GM23338 (cell line): ENCODE results near the gene N4BP2. TPM values are rescaled to one million over a fixed set of nuclear protein-coding genes. Genes with fewer than 3 reads are reported as not detected.

Experiments
- ATAC-seq: fragments of 200-7000 bp; cut with Tn5 transposase; 3 replicates; pipeline ENCODE4 v1.9.1; 2020
- DNase-seq: peaks from one replicate; pipeline ENCODE4 v3.0.0-alpha.2; 2015; ENCODE audit warnings: low spot score
- H2AFZ ChIP-seq: fragments of 200-600 bp; sonication (generic); 2 replicates; pipeline ENCODE4 v1.8.0; 2016; ENCODE audit warnings: antibody characterized with exemption, mild to moderate bottlenecking, moderate library complexity
- H3F3A ChIP-seq: fragments of 200-600 bp; sonication (generic); replicated peaks from 2 replicates; pipeline ENCODE4 v1.8.0; 2017; ENCODE audit warnings: antibody characterized with exemption, mixed run types, low read depth
- H3K27ac ChIP-seq: fragments of 200-600 bp; sonication (generic); 2 replicates; pipeline ENCODE4 v1.6.1; 2016; ENCODE audit warnings: low read depth
- H3K27me3 ChIP-seq: fragments of 200-600 bp; sonication (generic); 2 replicates; pipeline ENCODE4 v1.8.0; 2016; ENCODE audit warnings: mild to moderate bottlenecking, mixed run types, moderate library complexity; ENCODE audit not compliant: insufficient read depth
- H3K36me3 ChIP-seq: fragments of 200-600 bp; sonication (generic); 2 replicates; pipeline ENCODE4 v1.8.0; 2016; ENCODE audit warnings: mild to moderate bottlenecking; ENCODE audit not compliant: insufficient read depth
- H3K4me1 ChIP-seq: fragments of 200-600 bp; sonication (generic); 2 replicates; pipeline ENCODE4 v1.8.0; 2016; ENCODE audit warnings: mild to moderate bottlenecking, moderate library complexity; ENCODE audit not compliant: insufficient read depth
- H3K4me2 ChIP-seq: fragments of 200-600 bp; sonication (generic); 2 replicates; pipeline ENCODE4 v1.7.1; 2017; ENCODE audit warnings: mixed run types
- H3K4me3 ChIP-seq: fragments of 200-600 bp; sonication (generic); 2 replicates; pipeline ENCODE4 v1.6.1; 2016; ENCODE audit warnings: mixed run types
- H3K79me2 ChIP-seq: fragments of 200-600 bp; sonication (generic); replicated peaks from 2 replicates; pipeline ENCODE4 v1.8.0; 2017; ENCODE audit warnings: mild to moderate bottlenecking; ENCODE audit not compliant: insufficient read depth
- H3K9me2 ChIP-seq: fragments of 200-600 bp; sonication (generic); 2 replicates; pipeline ENCODE4 v1.8.0; 2017; ENCODE audit not compliant: insufficient read depth
- H4K20me1 ChIP-seq: fragments of 200-600 bp; sonication (generic); replicated peaks from 2 replicates; pipeline ENCODE4 v1.8.0; 2017; ENCODE audit warnings: mild to moderate bottlenecking; ENCODE audit not compliant: insufficient read depth
- H3K27ac Mint-ChIP-seq: 2 replicates; pipeline ENCODE4 v1.8.0; 2020; ENCODE audit warnings: inconsistent platforms, mild to moderate bottlenecking, moderate library complexity, mixed read lengths
- H3K27me3 Mint-ChIP-seq: 3 replicates; pipeline ENCODE4 v1.8.0; 2022; ENCODE audit warnings: low read depth, mild to moderate bottlenecking, moderate library complexity, mixed read lengths, inconsistent platforms; ENCODE audit not compliant: insufficient read depth, poor library complexity
- H3K36me3 Mint-ChIP-seq: 3 replicates; pipeline ENCODE4 v1.8.0; 2021; ENCODE audit warnings: low read depth, mild to moderate bottlenecking, inconsistent platforms, moderate library complexity, mixed read lengths
- H3K4me1 Mint-ChIP-seq: 3 replicates; pipeline ENCODE4 v1.8.0; 2020; ENCODE audit warnings: mild to moderate bottlenecking, inconsistent platforms, mixed read lengths
- H3K4me3 Mint-ChIP-seq: 3 replicates; pipeline ENCODE4 v1.8.0; 2021; ENCODE audit warnings: moderate library complexity, mild to moderate bottlenecking, inconsistent platforms, mixed read lengths
- H3K9me3 Mint-ChIP-seq: 3 replicates; pipeline ENCODE4 v1.8.0; 2020; ENCODE audit warnings: moderate library complexity, mild to moderate bottlenecking, inconsistent platforms, mixed read lengths
- CREB1 ChIP-seq: fragments of 250-450 bp; sonication (Bioruptor Pico); IDR thresholded peaks from 2 replicates; pipeline ENCODE4 v1.5.0; 2020; ENCODE audit warnings: low read depth, mild to moderate bottlenecking, moderate library complexity
- CTCF ChIP-seq, 2 experiments: fragments of 200-600 bp in 1 of 2; sonication (generic) in 1 of 2; conservative IDR thresholded peaks; 2 replicates each; pipeline versions ENCODE4 v1.5.1 to v1.6.1; 2016 to 2017; ENCODE audit warnings: antibody characterized with exemption in 2 of 2, low read depth in 2 of 2, mild to moderate bottlenecking in 2 of 2, moderate library complexity in 1 of 2
- ETS1 ChIP-seq: IDR thresholded peaks from 2 replicates; pipeline ENCODE4 v1.6.1; 2016; ENCODE audit warnings: antibody characterized with exemption
- EZH2 ChIP-seq: fragments of 200-600 bp; sonication (generic); IDR thresholded peaks from one replicate; pipeline ENCODE4 v1.8.0; 2017; ENCODE audit warnings: antibody characterized with exemption, mild to moderate bottlenecking, low read depth; ENCODE audit not compliant: unreplicated experiment
- EZH2phosphoT487 ChIP-seq: fragments of 200-600 bp; sonication (generic); IDR thresholded peaks from one replicate; pipeline ENCODE4 v1.8.1; 2018; ENCODE audit warnings: antibody characterized with exemption; ENCODE audit not compliant: unreplicated experiment
- JUNB ChIP-seq: IDR thresholded peaks from one replicate; pipeline ENCODE4 v1.6.1; 2016; ENCODE audit warnings: antibody characterized with exemption; ENCODE audit not compliant: unreplicated experiment
- NANOG ChIP-seq: IDR thresholded peaks from 2 replicates; pipeline ENCODE4 v1.6.1; 2016; ENCODE audit warnings: antibody characterized with exemption, borderline replicate concordance
- POLR2AphosphoS5 ChIP-seq: IDR thresholded peaks from 2 replicates; pipeline ENCODE4 v1.6.1; 2016; ENCODE audit warnings: antibody characterized with exemption, low read depth
- STAT1 ChIP-seq: IDR thresholded peaks from one replicate; pipeline ENCODE4 v1.6.1; 2016; ENCODE audit warnings: antibody characterized with exemption; ENCODE audit not compliant: unreplicated experiment
- ZNF114 ChIP-seq: fragments of 250-450 bp; sonication (Bioruptor Pico); IDR thresholded peaks from 2 replicates; pipeline ENCODE4 v1.5.0; 2020; ENCODE audit warnings: mild to moderate bottlenecking, moderate library complexity
- ZNF331 ChIP-seq: fragments of 250-450 bp; sonication (Bioruptor Pico); IDR thresholded peaks from 2 replicates; pipeline ENCODE4 v1.5.0; 2020; ENCODE audit warnings: low read depth, mild to moderate bottlenecking, moderate library complexity
- ZNF462 ChIP-seq: fragments of 250-450 bp; sonication (Bioruptor Pico); IDR thresholded peaks from 2 replicates; pipeline ENCODE4 v1.5.0; 2020; ENCODE audit warnings: mild to moderate bottlenecking, moderate library complexity
- polyA plus RNA-seq: library from polyadenylated mRNA; unstranded; fragments of >200 nt; fragmentation: Nextera tagmentation; extraction: Ambion mirVana; gene quantifications from 2 replicates; pipeline ENCODE4 v1.2.1, GENCODE V29; 2016
- total RNA-seq: library from RNA; depleted of rRNA; stranded (reverse); fragments of >200 nt; shearing (Covaris generic); gene quantifications from 2 replicates; pipeline ENCODE4 v1.2.3, GENCODE V29; 2014
- TF ChIP-seq, protein P1 (sequence below): IDR thresholded peaks from one replicate; pipeline ENCODE4 v1.6.1; 2018; ENCODE audit warnings: antibody characterized with exemption; ENCODE audit not compliant: unreplicated experiment

N4BP2 gene
- total and polyA plus RNA-seq, 2 experiments from 2014 or later = 25.6 to 46.3 TPM

DNA sequence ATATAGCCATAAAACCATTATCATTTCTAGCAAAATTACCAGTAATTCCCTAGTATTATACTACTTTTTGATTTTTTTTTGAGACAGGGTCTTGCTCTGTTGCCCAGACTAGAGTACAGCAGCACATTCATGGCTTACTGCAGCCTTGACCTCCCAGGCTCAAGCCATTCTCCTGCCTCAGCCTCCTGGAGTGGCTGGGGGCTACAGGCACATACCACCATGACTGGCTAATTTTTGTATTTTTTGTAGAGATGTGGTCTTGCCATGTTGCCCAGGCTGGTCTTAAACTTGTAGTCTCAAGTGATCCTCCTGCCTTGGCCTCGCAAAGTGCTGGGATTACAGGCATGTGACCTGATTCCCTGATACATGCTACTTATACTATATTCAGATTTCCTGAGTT lies 13.7 kb downstream of the N4BP2 start:
- H3K4me3 Mint-ChIP-seq = no peak overlapping the region
- Histone ChIP-seq H3F3A (no peaks in the 10 kb centered on the region), H3K79me2 (peaks cover 90% of the 10 kb centered on the region), H2AFZ (no peak overlapping the region), H3K27ac (no peak overlapping the region), H3K4me2 (no peak overlapping the region), H4K20me1 (peaks cover 4% of the 10 kb centered on the region), H3K27me3 (no peaks in the 10 kb centered on the region), H3K9me2 (no peaks in the 10 kb centered on the region), H3K4me3 (no peak overlapping the region), H3K4me1 (no peaks in the 10 kb centered on the region), H3K36me3 (peaks cover 9% of the 10 kb centered on the region; the same call in 1 of the 2 replicates)
- H3K4me1 Mint-ChIP-seq = no peaks in the 10 kb centered on the region; the same call in 2 of the 3 replicates
- no peak overlapping the region for H3K27ac Mint-ChIP-seq
- ATAC-seq (no peak), DNase-seq (no peak)
- H3K9me3 Mint-ChIP-seq = no peaks in the 10 kb centered on the region
- peaks cover 19% of the 10 kb centered on the region for H3K36me3 Mint-ChIP-seq
- no peaks in the 10 kb centered on the region for H3K27me3 Mint-ChIP-seq
- TF ChIP-seq EZH2 (no peak), ZNF331 (CRISPR knock-in tag) (no peak), POLR2AphosphoS5 (no peak), CTCF (conservative IDR thresholded peaks at IDR 0.05; ENCODE audit: low read depth in 2 of 2) (no peak), JUNB (no peak), ZNF462 (CRISPR knock-in tag) (no peak), ETS1 (no peak), STAT1 (no peak), EZH2phosphoT487 (no peak), NANOG (no peak), ZNF114 (no peak), CREB1 (CRISPR knock-in tag) (no peak)
- TF ChIP-seq, protein P1, sequence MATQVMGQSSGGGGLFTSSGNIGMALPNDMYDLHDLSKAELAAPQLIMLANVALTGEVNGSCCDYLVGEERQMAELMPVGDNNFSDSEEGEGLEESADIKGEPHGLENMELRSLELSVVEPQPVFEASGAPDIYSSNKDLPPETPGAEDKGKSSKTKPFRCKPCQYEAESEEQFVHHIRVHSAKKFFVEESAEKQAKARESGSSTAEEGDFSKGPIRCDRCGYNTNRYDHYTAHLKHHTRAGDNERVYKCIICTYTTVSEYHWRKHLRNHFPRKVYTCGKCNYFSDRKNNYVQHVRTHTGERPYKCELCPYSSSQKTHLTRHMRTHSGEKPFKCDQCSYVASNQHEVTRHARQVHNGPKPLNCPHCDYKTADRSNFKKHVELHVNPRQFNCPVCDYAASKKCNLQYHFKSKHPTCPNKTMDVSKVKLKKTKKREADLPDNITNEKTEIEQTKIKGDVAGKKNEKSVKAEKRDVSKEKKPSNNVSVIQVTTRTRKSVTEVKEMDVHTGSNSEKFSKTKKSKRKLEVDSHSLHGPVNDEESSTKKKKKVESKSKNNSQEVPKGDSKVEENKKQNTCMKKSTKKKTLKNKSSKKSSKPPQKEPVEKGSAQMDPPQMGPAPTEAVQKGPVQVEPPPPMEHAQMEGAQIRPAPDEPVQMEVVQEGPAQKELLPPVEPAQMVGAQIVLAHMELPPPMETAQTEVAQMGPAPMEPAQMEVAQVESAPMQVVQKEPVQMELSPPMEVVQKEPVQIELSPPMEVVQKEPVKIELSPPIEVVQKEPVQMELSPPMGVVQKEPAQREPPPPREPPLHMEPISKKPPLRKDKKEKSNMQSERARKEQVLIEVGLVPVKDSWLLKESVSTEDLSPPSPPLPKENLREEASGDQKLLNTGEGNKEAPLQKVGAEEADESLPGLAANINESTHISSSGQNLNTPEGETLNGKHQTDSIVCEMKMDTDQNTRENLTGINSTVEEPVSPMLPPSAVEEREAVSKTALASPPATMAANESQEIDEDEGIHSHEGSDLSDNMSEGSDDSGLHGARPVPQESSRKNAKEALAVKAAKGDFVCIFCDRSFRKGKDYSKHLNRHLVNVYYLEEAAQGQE = no peak
